ENCODE data around the gene UBL7.

The UBL7 gene

GRCh38 chr15:74414081-74414580 is 46.8 kb downstream of the UBL7 start:
- WGBS, 2 experiments (ENCODE audit: insufficient coverage in 2 of 2), result 85 to 90% methylated on average over 3 to 5 of the region's 5 CpGs
- Histone ChIP-seq H3K4me3 (ENCODE audit: extremely low read depth, insufficient read depth, low read length, poor library complexity, severe bottlenecking) (no peak overlapping the region), H3K27ac (ENCODE audit: low read depth, low read length, severe bottlenecking) (no peak overlapping the region), H3K36me3 (ENCODE audit: control insufficient read depth, insufficient read depth, low read length) (peaks cover 62% of the 10 kb centered on the region), H3K4me1 (ENCODE audit: control insufficient read depth, insufficient read depth, low read length, poor library complexity, severe bottlenecking) (peaks cover 5% of the 10 kb centered on the region), H3K9me3 (ENCODE audit: control insufficient read depth, low read length) (no peaks in the 10 kb centered on the region)

GRCh38 chr15:74413350-74414080 is 47.4 kb downstream of the UBL7 start:
- no peaks in the 10 kb centered on the region for H3K9me3 ChIP-seq (ENCODE audit: control insufficient read depth, low read length)
- 93 to 95% methylated on average over 8 to 9 of the region's 9 CpGs for WGBS, 2 experiments (ENCODE audit: insufficient coverage in 2 of 2)
- H3K27ac ChIP-seq (ENCODE audit: low read depth, low read length, severe bottlenecking), result no peak overlapping the region
- no peak overlapping the region for H3K4me3 ChIP-seq (ENCODE audit: extremely low read depth, insufficient read depth, low read length, poor library complexity, severe bottlenecking)
- peaks cover 62% of the 10 kb centered on the region for H3K36me3 ChIP-seq (ENCODE audit: control insufficient read depth, insufficient read depth, low read length)
- H3K4me1 ChIP-seq (ENCODE audit: control insufficient read depth, insufficient read depth, low read length, poor library complexity, severe bottlenecking), result peaks cover 11% of the 10 kb centered on the region

GRCh38 chr15:74412159-74412558 is 48.8 kb downstream of the UBL7 start:
- H3K36me3 ChIP-seq (ENCODE audit: control insufficient read depth, insufficient read depth, low read length), result peaks cover 55% of the 10 kb centered on the region
- H3K4me1 ChIP-seq (ENCODE audit: control insufficient read depth, insufficient read depth, low read length, poor library complexity, severe bottlenecking), result peaks cover 24% of the 10 kb centered on the region
- H3K9me3 ChIP-seq (ENCODE audit: control insufficient read depth, low read length), result no peaks in the 10 kb centered on the region
- H3K4me3 ChIP-seq (ENCODE audit: extremely low read depth, insufficient read depth, low read length, poor library complexity, severe bottlenecking), result no peak overlapping the region
- WGBS, 2 experiments (ENCODE audit: insufficient coverage in 2 of 2), result 69 to 81% methylated on average over 3 to 5 of the region's 6 CpGs
- H3K27ac ChIP-seq (ENCODE audit: low read depth, low read length, severe bottlenecking), result no peak overlapping the region

DNA sequence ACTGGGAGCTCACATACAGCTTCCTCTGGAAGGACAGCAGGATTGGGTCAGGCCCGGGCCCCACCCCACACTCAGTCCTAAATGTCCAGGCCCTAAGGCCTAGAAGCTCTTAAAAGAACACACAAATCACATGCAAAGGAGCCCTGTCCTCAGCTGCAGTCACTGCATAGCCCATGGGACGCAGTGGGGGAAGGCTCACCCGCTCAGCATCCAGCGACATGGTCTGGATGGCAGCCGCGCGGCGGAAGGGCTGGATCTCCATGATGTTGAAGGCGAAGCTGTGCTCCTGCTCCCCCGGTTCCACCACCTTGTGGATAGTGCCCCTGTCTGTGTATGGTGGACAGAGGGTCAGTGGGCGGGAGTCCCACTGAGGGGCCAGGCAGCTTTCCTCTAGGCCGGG is 49.3 kb downstream of the UBL7 start:
- Histone ChIP-seq H3K4me3 (ENCODE audit: extremely low read depth, insufficient read depth, low read length, poor library complexity, severe bottlenecking) (no peak overlapping the region), H3K36me3 (ENCODE audit: control insufficient read depth, insufficient read depth, low read length) (peaks cover 51% of the 10 kb centered on the region), H3K9me3 (ENCODE audit: control insufficient read depth, low read length) (no peaks in the 10 kb centered on the region), H3K27ac (ENCODE audit: low read depth, low read length, severe bottlenecking) (no peak overlapping the region), H3K4me1 (ENCODE audit: control insufficient read depth, insufficient read depth, low read length, poor library complexity, severe bottlenecking) (peaks cover 29% of the 10 kb centered on the region)
- 92 to 98% methylated on average over 8 to 12 of the region's 12 CpGs for WGBS, 2 experiments (ENCODE audit: insufficient coverage in 2 of 2)

- Histone ChIP-seq H3K4me3 (ENCODE audit: extremely low read depth, insufficient read depth, low read length, poor library complexity, severe bottlenecking) (no peak overlapping the region), H3K36me3 (ENCODE audit: control insufficient read depth, insufficient read depth, low read length) (peaks cover 39% of the 10 kb centered on the region), H3K9me3 (ENCODE audit: control insufficient read depth, low read length) (no peaks in the 10 kb centered on the region), H3K4me1 (ENCODE audit: control insufficient read depth, insufficient read depth, low read length, poor library complexity, severe bottlenecking) (peaks cover 38% of the 10 kb centered on the region), H3K27ac (ENCODE audit: low read depth, low read length, severe bottlenecking) (no peak overlapping the region)
- 97% methylated on average over 18 of the region's 18 CpGs for WGBS, 2 experiments (ENCODE audit: insufficient coverage in 2 of 2)
Observed at GRCh38 chr15:74410502-74410901, 50.5 kb downstream of the UBL7 start.

DNA sequence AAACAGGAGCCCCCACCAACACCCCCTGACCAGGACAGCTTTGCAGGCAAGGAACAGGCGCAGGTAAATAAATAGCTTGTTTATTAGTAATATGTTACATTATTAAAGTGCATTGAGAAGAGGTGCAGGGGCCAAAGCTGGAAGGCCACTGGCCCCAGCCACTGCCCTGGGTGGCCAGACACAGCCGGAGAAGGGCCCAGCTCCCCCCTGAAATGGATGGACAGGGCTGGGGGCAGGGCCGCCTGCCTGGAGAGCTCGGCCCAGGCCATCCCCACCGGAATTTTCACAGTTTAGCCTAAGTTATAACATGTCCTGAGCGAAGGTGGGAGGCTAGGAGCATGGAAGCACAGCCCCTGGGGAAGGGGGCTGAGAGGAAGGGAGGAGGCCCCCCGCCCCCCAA is 51.7 kb downstream of the UBL7 start:
- no peak overlapping the region for H3K4me3 ChIP-seq (ENCODE audit: extremely low read depth, insufficient read depth, low read length, poor library complexity, severe bottlenecking)
- peaks cover 38% of the 10 kb centered on the region for H3K4me1 ChIP-seq (ENCODE audit: control insufficient read depth, insufficient read depth, low read length, poor library complexity, severe bottlenecking)
- no peak overlapping the region for H3K27ac ChIP-seq (ENCODE audit: low read depth, low read length, severe bottlenecking)
- H3K9me3 ChIP-seq (ENCODE audit: control insufficient read depth, low read length), result no peaks in the 10 kb centered on the region
- H3K36me3 ChIP-seq (ENCODE audit: control insufficient read depth, insufficient read depth, low read length), result peaks cover 26% of the 10 kb centered on the region
- WGBS, 2 experiments (ENCODE audit: insufficient coverage in 2 of 2), result 83 to 89% methylated on average over 4 to 5 of the region's 7 CpGs

DNA sequence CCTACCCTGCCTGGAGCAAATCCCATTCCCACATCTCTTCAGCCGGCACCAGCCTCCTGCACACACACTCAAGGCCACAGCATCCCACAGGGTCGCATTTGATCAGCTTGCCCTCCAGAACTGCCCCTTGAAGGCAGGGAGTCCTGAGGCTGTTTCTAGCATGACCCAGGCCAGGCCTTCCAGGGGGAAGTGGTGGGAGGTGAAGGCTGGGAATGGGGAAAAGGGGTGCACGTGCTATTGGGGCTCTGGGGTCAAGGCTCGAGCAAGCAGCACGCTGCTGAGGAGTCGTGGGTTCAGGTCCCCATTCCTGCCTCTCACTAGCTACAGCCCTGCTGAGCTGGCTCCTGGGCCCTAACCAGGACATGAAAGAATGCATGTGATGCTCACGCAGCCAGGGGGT is 52.1 kb downstream of the UBL7 start:
- Histone ChIP-seq H3K27ac (ENCODE audit: low read depth, low read length, severe bottlenecking) (peak overlapping the region; percentile 29), H3K36me3 (ENCODE audit: control insufficient read depth, insufficient read depth, low read length) (peaks cover 22% of the 10 kb centered on the region), H3K4me1 (ENCODE audit: control insufficient read depth, insufficient read depth, low read length, poor library complexity, severe bottlenecking) (peaks cover 38% of the 10 kb centered on the region), H3K4me3 (ENCODE audit: extremely low read depth, insufficient read depth, low read length, poor library complexity, severe bottlenecking) (no peak overlapping the region), H3K9me3 (ENCODE audit: control insufficient read depth, low read length) (no peaks in the 10 kb centered on the region)
- WGBS, 2 experiments (ENCODE audit: insufficient coverage in 2 of 2), result 90 to 92% methylated on average over 4 to 5 of the region's 7 CpGs

GRCh38 chr15:74408385-74408784 is 52.6 kb downstream of the UBL7 start:
- peaks cover 38% of the 10 kb centered on the region for H3K4me1 ChIP-seq (ENCODE audit: control insufficient read depth, insufficient read depth, low read length, poor library complexity, severe bottlenecking)
- no peak overlapping the region for H3K4me3 ChIP-seq (ENCODE audit: extremely low read depth, insufficient read depth, low read length, poor library complexity, severe bottlenecking)
- H3K36me3 ChIP-seq (ENCODE audit: control insufficient read depth, insufficient read depth, low read length), result peaks cover 20% of the 10 kb centered on the region
- 85 to 100% methylated on average over 2 of the region's 2 CpGs for WGBS, 2 experiments (ENCODE audit: insufficient coverage in 2 of 2)
- peak overlapping the region; percentile 29 for H3K27ac ChIP-seq (ENCODE audit: low read depth, low read length, severe bottlenecking)
- H3K9me3 ChIP-seq (ENCODE audit: control insufficient read depth, low read length), result no peaks in the 10 kb centered on the region

- H3K27ac ChIP-seq (ENCODE audit: low read depth, low read length, severe bottlenecking), result peak overlapping the region; percentile 90
- peaks cover 18% of the 10 kb centered on the region for H3K36me3 ChIP-seq (ENCODE audit: control insufficient read depth, insufficient read depth, low read length)
- no peak overlapping the region for H3K4me3 ChIP-seq (ENCODE audit: extremely low read depth, insufficient read depth, low read length, poor library complexity, severe bottlenecking)
- 38 to 40% methylated on average over 6 to 11 of the region's 12 CpGs for WGBS, 2 experiments (ENCODE audit: insufficient coverage in 2 of 2)
- no peaks in the 10 kb centered on the region for H3K9me3 ChIP-seq (ENCODE audit: control insufficient read depth, low read length)
- peaks cover 41% of the 10 kb centered on the region for H3K4me1 ChIP-seq (ENCODE audit: control insufficient read depth, insufficient read depth, low read length, poor library complexity, severe bottlenecking)
Observed at GRCh38 chr15:74406992-74407705, 53.8 kb downstream of the UBL7 start.

GRCh38 chr15:74406517-74406916 is 54.4 kb downstream of the UBL7 start:
- Histone ChIP-seq H3K27ac (ENCODE audit: low read depth, low read length, severe bottlenecking) (peak overlapping the region; percentile 90), H3K9me3 (ENCODE audit: control insufficient read depth, low read length) (no peaks in the 10 kb centered on the region), H3K4me3 (ENCODE audit: extremely low read depth, insufficient read depth, low read length, poor library complexity, severe bottlenecking) (no peak overlapping the region), H3K36me3 (ENCODE audit: control insufficient read depth, insufficient read depth, low read length) (peaks cover 14% of the 10 kb centered on the region), H3K4me1 (ENCODE audit: control insufficient read depth, insufficient read depth, low read length, poor library complexity, severe bottlenecking) (peaks cover 41% of the 10 kb centered on the region)
- WGBS, 2 experiments (ENCODE audit: insufficient coverage in 2 of 2), result 96 to 97% methylated on average over 2 to 4 of the region's 4 CpGs

DNA sequence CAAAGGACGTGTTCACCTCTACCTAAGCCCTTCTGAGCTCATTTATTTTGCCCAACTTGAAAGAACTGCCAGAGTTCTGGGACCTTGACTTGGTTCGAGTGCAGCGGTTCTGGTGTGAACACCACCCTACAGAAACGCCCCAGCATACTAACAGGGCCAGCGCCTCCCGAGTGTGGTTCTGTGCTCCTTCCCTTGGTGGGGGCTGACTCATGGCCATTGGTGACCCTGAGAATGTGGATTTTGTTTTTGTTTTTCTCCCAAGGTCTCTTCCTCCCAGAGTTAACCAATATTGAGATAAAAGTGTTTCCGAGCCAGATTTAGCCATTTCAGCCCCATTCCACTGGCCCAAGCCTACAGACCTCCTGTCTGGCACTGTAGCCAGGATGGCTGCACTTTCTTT is 55.1 kb downstream of the UBL7 start:
- 80 to 88% methylated on average over 1 to 6 of the region's 7 CpGs for WGBS, 2 experiments (ENCODE audit: insufficient coverage in 2 of 2)
- peaks cover 7% of the 10 kb centered on the region for H3K36me3 ChIP-seq (ENCODE audit: control insufficient read depth, insufficient read depth, low read length)
- no peaks in the 10 kb centered on the region for H3K9me3 ChIP-seq (ENCODE audit: control insufficient read depth, low read length)
- peaks cover 41% of the 10 kb centered on the region for H3K4me1 ChIP-seq (ENCODE audit: control insufficient read depth, insufficient read depth, low read length, poor library complexity, severe bottlenecking)
- H3K4me3 ChIP-seq (ENCODE audit: extremely low read depth, insufficient read depth, low read length, poor library complexity, severe bottlenecking), result no peak overlapping the region
- H3K27ac ChIP-seq (ENCODE audit: low read depth, low read length, severe bottlenecking), result no peak overlapping the region
